HepG2 (cell line): ENCODE measurements around the gene GLB1L. TPM values are rescaled to one million over a fixed set of nuclear protein-coding genes. Genes with fewer than 3 reads are reported as not detected.

Experiments
- CERS6 ChIP-seq: sonication (generic); formaldehyde crosslinking; IDR thresholded peaks from 2 replicates; pipeline ENCODE4 v1.5.0; 2020; ENCODE audit warnings: missing genetic modification reagents
- DDIT3 ChIP-seq: sonication (generic); formaldehyde crosslinking; IDR thresholded peaks from 2 replicates; pipeline ENCODE4 v1.4.0; 2020; ENCODE audit warnings: mild to moderate bottlenecking, missing genetic modification reagents
- FOXK1 ChIP-seq: sonication (generic); formaldehyde crosslinking; IDR thresholded peaks from 2 replicates; pipeline ENCODE4 v1.4.0; 2020; ENCODE audit warnings: low read depth, missing genetic modification reagents, borderline replicate concordance
- MED1 ChIP-seq: sonication (generic); formaldehyde crosslinking; IDR thresholded peaks from 2 replicates; pipeline ENCODE4 v1.4.0; 2020; ENCODE audit warnings: missing genetic modification reagents
- MXD3 ChIP-seq: IDR thresholded peaks from 2 replicates; pipeline ENCODE4 v1.6.1; 2016; ENCODE audit warnings: mild to moderate bottlenecking, missing biosample characterization, missing genetic modification reagents
- SAFB2 ChIP-seq: sonication (generic); formaldehyde crosslinking; IDR thresholded peaks from 2 replicates; pipeline ENCODE4 v1.5.1; 2020; ENCODE audit warnings: missing genetic modification reagents, low read depth, mild to moderate bottlenecking, borderline replicate concordance
- ZBTB4 ChIP-seq: sonication (generic); formaldehyde crosslinking; IDR thresholded peaks from 2 replicates; pipeline ENCODE4 v1.4.0; 2020; ENCODE audit warnings: missing genetic modification reagents, mild to moderate bottlenecking, borderline replicate concordance
- ZNF33A ChIP-seq: sonication (generic); formaldehyde crosslinking; IDR thresholded peaks from 2 replicates; pipeline ENCODE4 v1.5.1; 2020; ENCODE audit warnings: missing genetic modification reagents, mild to moderate bottlenecking, moderate library complexity, borderline replicate concordance
- ZNF503 ChIP-seq: sonication (generic); formaldehyde crosslinking; IDR thresholded peaks from 2 replicates; pipeline ENCODE4 v1.4.0; 2020; ENCODE audit warnings: missing genetic modification reagents
- ZNF740 ChIP-seq: sonication (generic); formaldehyde crosslinking; IDR thresholded peaks from 2 replicates; pipeline ENCODE4 v1.4.0; 2020; ENCODE audit warnings: missing genetic modification reagents
- polyA plus RNA-seq, 8 experiments: library from polyadenylated mRNA; depleted of rRNA in 3 of 8; stranded (reverse) in 7 of 8; unstranded in 1 of 8; fragments of >200 nt; fragmentation: Illumina TruSeq in 4 of 8; extraction: Trizol in 4 of 8; gene quantifications; 2 replicates each; pipeline versions ENCODE4 v1.2.1 to v1.2.3, GENCODE V29; 2011 to 2016; ENCODE audit warnings: low read depth in 4 of 8, missing spikeins in 1 of 8, mixed read lengths in 1 of 8; ENCODE audit not compliant: insufficient read depth in 1 of 8
- total RNA-seq, 5 experiments: library from RNA; depleted of rRNA; stranded (reverse); fragments of >200 nt; fragmentation: Illumina TruSeq; extraction: Trizol; gene quantifications; 2 replicates each; pipeline ENCODE4 v1.2.3, GENCODE V29; 2016; ENCODE audit warnings: low read depth in 1 of 5
- TF ChIP-seq, protein P1 (sequence below): sonication (generic); formaldehyde crosslinking; IDR thresholded peaks from 2 replicates; pipeline ENCODE4 v1.4.0; 2020; ENCODE audit warnings: mild to moderate bottlenecking, missing genetic modification reagents
- TF ChIP-seq, protein P2 (sequence below): sonication (generic); formaldehyde crosslinking; conservative IDR thresholded peaks from 2 replicates; pipeline ENCODE4 v1.4.0; 2020; ENCODE audit warnings: mild to moderate bottlenecking, missing genetic modification reagents, moderate library complexity

Gene GLB1L
- total and polyA plus RNA-seq, 2 of the 13 experiments (the other 11 are each of a cell fraction or from before 2014, with no cell fraction given), result 6.8 to 7.3 TPM

GRCh38 chr2:219253753-219254589 is 8.7 kb upstream of the GLB1L start, which contains the start of gene TUBA4A (continued):
- TF ChIP-seq ZBTB4 (CRISPR knock-in tag), result peak; percentile 77; the same call in 1 of the 2 replicates
- peak; percentile 48 for TF ChIP-seq MXD3 (CRISPR knock-in tag)
- 0 out of 2 replicates have a peak, but pooled peaks have one; percentile 16 for TF ChIP-seq CERS6 (CRISPR knock-in tag)
- TF ChIP-seq ZNF33A (CRISPR knock-in tag), result no peak
- TF ChIP-seq DDIT3 (CRISPR knock-in tag), result no peak
- TF ChIP-seq ZNF740 (CRISPR knock-in tag), result peak; percentile 90
- TF ChIP-seq, protein P1, sequence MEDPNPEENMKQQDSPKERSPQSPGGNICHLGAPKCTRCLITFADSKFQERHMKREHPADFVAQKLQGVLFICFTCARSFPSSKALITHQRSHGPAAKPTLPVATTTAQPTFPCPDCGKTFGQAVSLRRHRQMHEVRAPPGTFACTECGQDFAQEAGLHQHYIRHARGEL (CRISPR knock-in tag), result no peak
- no peak for TF ChIP-seq SAFB2 (CRISPR knock-in tag)
- TF ChIP-seq, protein P2, sequence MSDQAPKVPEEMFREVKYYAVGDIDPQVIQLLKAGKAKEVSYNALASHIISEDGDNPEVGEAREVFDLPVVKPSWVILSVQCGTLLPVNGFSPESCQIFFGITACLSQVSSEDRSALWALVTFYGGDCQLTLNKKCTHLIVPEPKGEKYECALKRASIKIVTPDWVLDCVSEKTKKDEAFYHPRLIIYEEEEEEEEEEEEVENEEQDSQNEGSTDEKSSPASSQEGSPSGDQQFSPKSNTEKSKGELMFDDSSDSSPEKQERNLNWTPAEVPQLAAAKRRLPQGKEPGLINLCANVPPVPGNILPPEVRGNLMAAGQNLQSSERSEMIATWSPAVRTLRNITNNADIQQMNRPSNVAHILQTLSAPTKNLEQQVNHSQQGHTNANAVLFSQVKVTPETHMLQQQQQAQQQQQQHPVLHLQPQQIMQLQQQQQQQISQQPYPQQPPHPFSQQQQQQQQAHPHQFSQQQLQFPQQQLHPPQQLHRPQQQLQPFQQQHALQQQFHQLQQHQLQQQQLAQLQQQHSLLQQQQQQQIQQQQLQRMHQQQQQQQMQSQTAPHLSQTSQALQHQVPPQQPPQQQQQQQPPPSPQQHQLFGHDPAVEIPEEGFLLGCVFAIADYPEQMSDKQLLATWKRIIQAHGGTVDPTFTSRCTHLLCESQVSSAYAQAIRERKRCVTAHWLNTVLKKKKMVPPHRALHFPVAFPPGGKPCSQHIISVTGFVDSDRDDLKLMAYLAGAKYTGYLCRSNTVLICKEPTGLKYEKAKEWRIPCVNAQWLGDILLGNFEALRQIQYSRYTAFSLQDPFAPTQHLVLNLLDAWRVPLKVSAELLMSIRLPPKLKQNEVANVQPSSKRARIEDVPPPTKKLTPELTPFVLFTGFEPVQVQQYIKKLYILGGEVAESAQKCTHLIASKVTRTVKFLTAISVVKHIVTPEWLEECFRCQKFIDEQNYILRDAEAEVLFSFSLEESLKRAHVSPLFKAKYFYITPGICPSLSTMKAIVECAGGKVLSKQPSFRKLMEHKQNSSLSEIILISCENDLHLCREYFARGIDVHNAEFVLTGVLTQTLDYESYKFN (CRISPR knock-in tag), result peak; percentile 47
- 0 out of 2 replicates have a peak, but pooled peaks have one; percentile 22 for TF ChIP-seq FOXK1
- peak; percentile 53; the same call in 1 of the 2 replicates for TF ChIP-seq MED1 (CRISPR knock-in tag)
- TF ChIP-seq ZNF503, result peak; percentile 70; the same call in 1 of the 2 replicates
